SHP77 (cell line): Measurements from ENCODE around the gene ANKRD6.

ENCODE experiments used
- DNase-seq, 2 experiments: peaks; one replicate each; lab custom pipeline; 2025; lab: John Stamatoyannopoulos, UW

Gene ANKRD6

DNA sequence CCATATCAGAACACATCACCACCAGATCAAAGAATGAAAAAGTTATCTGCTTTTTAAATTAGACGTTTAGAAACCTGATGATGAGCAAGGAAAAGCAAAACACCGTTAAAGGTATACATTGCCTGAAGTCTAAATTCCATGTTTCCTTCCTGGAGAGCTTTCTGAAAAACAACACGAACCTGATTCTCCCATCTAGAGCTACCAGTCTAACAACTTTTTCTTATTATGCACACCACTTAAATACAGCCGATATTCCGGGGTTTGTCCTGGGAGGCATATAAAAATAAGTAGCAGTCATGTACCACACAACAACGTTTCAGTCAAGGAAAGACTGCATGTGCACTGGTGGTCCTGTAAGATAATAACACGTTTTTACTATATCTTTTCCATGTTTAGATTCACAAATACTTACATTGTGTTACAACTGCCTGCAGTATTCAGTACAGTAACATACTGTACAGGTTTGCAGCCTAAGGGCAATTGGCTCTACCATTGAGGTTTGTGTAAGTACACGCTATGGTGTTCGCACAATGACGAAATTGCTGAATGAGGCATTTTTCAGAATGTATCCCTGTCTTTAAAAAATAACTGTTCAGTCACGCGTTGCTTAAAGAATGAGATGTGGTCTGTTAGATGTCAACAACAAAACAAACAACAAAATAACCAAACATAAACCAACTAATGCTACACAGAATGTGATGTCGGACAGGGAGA lies 224.7 kb downstream of the ANKRD6 start:
- no peak for DNase-seq

DNA sequence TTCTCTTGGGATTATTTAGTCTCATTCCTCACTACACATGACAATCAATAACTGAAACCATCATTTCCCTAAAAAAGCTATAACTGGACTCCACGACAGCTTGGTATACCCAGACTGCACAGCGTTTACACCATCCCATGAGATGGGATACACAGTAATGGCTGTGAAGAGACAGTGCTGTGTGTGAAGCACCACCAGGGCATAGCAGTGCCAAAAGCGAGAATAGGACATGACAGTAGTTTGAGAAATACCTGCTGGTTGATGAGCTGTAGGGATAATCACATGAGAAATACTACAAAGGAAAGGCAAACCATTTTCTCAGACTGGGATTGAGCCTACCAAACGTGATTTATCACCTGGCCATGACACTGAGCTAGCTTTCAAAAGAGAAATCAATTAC lies 228.0 kb downstream of the ANKRD6 start:
- no peak for DNase-seq

DNA sequence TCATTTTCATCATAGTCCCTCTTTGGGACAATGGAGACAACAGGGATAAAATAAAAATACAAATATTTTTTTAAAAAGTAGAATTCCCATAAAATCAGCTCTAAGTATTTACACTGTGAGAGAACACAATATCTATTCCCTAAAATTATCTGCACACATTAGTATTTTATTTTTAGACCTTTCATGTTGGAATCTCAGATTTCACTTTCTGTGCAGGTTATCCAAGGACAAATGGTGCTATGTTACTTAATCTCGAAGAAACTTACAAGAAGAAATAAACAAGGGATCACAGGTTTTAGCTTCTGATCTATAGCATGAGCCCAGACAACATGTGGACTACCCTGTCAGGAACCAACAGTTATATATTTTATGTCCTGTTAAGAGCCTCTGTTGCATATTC lies 228.6 kb downstream of the ANKRD6 start:
- no peak for DNase-seq

DNA sequence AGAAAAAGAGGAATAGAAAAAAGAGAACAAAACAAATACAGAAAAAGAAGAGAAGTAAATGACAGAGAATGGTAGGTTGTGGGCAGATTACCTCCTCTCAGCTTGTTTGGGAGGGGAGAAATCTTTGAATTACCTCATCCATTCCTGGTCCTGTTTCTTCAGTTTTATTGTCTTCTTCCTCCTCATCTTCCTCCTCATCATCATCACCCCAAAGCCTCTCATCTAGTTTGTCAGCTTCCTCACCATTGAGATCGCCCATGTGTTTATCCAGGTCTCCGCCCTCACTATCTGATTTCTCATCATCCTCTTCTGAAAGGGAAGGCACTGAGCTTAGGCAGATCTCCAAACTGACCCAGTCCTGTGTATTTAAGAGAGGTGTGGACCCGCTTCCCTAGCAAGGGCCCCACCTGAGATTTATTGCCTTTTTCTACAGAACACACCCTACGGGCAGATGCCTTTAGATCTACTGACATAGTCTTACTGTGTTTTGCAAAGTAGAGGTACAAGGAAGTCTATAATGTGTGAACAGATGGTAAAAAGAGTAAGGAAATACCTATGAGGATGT lies 229.8 kb downstream of the ANKRD6 start:
- DNase-seq = no peak

DNA sequence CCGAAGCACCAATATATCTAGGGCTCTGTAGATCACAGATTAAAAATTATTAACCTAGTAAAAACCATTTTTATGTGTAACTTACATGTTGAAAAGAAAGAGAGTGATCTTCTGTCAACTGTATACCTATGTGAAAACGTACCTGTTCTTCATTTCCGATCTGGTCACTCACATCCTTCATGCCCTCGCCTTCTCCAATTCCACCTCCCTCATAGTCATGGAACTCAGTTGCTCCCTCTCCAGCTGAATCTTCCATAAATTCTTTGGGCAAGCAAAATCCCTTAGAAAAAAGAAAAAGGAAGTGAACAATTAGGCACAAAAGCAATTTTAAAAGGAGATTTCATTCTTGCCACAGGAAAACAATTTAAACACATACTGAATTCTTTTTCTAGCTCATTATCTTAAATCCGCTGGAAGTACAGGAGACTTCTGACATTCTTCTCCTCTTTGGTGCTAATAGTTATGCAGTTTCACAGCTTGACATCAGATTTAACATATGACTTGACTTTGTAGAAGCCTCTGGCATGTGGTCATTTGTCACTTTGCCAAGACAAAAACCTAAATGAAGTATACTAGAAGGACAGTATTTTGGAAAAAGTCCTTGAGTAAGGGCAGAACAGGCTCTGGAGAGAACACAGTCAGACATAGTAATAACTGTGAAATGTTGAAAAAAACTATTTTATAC lies 235.1 kb downstream of the ANKRD6 start:
- DNase-seq = no peak

DNA sequence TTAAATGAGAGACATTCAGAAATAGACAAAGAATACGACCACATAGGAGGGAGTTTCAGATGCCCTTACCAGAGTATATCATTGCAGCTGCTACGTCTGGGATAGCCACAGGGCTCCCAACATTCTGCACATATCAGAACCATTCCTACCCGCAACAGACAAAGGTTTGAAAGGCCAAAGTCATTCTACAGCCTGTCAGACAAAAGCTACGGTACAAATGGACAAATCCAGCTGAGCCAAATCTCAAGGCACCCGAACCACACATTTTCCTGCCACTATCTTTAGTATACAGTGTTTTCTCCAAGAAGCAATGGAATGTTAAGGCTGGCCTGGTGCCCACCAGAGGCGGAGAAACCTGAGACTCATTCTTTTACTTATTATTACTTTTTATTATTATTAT lies 236.1 kb downstream of the ANKRD6 start:
- no peak for DNase-seq

DNA sequence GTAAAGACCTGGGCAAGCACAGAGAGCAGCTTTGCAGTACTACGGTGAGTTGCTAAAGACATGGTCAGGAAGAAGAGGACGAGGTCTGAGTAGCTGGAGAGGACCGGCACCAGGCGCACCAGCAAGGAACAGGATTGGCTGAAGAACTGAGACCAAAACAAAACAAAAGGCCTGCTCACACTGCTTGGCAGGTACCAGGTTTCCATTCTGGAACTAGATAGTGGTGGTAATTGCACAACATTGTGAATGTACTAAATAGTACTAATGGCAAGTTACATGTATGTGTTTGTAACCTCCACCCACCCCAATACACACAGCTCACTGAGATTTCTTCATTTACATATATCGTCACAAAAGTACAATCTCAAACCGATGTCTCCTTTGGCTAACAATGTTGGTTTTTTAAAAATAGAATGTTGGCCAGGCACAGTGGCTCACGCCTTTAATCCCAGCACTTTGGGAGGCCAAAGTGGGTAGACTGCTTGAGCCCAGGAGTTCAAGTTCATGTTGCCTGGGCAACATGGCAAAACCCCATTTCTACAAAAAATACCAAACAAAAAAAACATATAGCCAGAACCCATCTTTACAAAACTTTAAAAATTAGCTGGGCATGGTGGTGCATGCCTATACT lies 238.1 kb downstream of the ANKRD6 start:
- DNase-seq = no peak

DNA sequence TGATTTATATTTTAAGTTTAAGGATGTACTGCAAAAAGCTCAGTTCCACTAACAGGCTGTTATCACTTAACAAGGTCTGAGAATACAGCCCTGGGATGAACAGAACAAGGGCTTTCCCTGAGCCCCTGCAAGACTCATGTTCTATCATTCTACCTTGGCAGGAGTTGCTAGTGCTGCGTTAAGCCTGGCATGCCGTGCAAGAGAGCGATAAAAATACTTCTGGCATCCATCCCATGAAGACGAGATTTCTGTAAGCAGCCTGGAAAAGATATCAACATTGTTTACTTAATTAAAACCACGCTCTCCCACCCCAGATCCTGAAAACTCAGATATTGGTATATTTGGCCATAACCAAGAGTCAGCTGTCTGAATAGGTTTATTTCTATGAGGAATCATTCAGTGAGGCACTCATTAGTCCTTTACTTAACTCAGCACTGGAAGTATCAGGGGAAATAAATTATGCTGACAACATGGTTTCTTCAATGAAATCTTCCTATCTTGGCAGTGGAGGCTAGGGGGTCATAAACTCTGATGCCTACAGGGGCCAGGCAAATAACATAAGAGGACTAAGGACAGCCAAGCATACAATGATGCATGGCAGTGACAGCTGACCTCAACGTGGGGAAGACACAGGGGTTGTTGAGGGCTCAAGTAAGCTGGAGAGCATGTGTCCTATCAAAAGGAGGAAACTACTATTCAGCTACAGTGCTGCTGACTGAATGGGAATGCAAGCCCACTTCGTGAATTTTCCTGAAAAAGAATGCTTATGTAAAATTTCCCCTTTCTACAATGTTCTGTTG lies 243.2 kb downstream of the ANKRD6 start:
- DNase-seq = no peak

DNA sequence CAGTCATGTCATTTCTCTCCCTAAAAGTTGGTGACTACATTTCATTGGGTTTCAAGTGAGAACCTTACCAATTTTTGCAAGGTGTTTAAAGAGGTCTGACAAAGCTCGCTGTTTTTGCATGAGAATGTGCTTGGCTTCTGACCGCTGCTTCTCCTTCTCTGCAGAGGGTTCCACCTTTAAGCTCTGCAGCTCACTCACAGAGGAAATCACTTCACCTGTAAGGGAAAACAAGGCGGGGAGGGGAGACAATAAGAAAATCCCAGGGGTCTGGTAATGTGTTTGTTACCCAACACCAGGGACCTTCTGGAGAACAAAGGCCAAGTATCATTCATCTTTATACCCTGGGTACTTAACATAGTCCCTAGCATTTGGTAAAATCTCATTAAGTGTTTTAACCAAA lies 245.6 kb downstream of the ANKRD6 start:
- no peak for DNase-seq

DNA sequence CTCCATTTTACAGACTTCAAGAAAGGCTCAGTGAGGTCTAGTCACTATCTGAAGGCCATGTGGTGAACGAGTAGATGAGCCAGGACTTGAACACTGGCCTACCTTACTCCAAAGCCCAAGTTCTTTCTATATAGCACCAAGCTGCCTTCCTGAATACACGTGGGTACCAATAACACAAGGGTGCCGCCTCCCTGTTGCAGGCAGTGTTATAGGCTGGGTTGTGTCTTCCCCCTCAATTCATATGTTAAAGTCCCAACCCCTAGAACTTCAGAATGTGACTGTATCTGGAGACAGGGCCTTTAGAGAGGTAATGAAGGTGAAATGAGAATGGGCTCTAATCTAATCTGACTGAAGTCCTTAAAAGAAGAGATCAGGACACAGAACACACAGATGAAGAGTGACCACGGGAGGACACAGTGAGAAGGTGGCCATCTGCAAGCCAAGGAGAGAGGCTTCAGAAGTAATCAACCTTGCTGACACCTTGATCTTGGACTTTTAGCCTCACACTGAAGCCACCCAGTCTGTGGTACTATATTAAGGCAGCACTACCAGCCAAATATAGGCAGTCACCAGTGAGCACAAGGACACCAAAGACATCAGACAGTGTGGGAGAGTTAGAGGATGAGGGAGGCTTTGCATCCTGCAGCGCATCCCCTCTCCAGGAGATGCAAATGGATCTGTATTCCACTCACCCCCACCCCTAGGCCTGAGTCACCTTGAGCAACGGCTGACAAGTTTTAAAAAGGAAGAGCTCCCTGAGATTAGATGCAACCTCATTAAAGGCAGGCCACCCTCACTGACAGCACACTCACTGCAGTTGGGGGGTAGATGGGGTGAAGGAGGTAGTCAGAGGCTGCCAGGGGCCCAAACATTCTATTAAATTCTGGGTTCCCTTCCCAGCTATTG lies 246.5 kb downstream of the ANKRD6 start:
- no peak for DNase-seq

DNA sequence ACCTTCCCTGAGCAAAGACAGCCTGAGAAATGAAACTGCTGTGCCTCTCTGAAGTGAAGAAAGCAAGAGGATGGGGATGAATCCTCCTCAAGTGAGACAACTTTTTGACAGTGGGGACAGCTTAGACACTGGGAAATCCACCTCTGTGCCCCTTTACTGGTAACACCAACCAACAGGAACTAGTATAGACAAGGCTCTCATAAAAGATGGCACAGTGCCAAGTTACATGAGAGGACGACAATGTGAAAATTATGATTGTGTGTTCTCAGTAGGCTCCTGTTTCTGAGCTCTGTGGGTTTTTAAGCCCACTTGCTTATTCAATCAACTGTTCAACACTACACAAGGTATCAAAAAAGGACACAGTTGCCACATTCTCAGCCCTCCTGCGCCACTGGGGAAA lies 247.2 kb downstream of the ANKRD6 start:
- DNase-seq = no peak

DNA sequence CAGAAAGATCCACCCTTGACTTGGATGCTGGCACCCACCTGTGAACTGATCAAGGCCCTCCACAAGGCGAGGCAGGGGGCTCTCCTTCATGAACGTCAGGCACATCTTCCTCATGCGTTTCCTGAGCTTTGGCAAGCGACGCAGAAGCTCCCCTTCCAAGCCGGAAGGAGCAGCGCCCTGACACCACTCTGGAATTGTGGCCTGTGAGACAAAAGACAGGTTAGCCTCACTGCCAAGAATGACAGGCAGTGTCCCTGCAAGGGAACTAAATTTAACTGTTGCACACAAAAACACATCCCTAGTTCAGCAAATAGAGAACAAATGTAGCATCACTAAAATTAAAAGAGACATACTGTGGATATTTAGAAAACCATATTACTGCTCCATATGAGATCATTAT lies 247.6 kb downstream of the ANKRD6 start:
- DNase-seq = no peak

DNA sequence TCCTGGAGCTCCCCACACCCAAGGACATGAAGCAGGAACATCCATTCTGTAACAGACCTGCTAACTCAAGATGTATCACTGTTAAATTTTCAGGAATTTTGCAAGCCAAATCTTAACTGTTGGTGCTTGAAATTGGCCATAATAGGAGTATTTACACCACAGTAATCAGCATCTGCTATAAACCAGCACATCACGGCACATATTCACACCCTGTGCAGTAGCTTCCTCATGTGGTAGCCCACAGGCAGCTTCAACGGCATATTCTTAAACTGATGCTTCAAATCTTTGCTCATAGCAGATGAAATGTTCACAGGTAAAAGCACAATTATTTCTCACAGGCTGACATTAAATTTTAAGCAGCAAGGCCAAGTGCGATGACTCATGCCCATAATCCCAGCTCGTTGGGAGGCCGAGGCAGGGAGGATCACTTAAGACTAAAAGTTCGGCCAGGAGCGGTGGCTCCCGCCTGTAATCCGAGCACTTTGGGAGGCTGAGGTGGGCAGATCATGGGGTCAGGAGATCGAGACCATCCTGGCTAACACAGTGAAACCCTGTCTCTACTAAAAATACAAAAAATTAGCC lies 249.1 kb downstream of the ANKRD6 start:
- no peak for DNase-seq

DNA sequence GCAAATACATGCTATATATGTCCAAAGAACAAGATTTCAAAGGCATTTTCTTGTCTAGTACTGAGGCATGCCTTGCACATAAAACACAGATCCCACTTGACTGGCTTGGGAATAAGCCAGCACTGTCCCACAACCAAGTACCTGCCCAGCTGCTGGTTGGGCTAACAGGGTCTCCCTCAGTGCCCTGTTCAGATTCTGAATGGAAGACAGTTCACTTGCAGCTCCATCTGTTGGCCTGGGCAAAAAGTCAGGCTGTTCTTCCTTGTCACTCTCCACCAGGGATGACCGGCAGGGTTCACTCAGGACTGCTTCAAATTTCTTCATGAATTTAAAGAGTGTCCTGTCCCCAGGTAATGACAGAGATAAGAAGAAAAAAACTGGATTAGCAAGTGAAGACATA lies 250.0 kb downstream of the ANKRD6 start:
- no peak for DNase-seq
